GM21423 (cell line): ENCODE measurements around the gene FUT9.

Experiments
- ATAC-seq: cut with Tn5 transposase; IDR thresholded peaks from one replicate; pipeline ENCODE4 v1.9.1; 2021; ENCODE audit warnings: mild to moderate bottlenecking, moderate library complexity; ENCODE audit not compliant: unreplicated experiment

The FUT9 gene

DNA sequence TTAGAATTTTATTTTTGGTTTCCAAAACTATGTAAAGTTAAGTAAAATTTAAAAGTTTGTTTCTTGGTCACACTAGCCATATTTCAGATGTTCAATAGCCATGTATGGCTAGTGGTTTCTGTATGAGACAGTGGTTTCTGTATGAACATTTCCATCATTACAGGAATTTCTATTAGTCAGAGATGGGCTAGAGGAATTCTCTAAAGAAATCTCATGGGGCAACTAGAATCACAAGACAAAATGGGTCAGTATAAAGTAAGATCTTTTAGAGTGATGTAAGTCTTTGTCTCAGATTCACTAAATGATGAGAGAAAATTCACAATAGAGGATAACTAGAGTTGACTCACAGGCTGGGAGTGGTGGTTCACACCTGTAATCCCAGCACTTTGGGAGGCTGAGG, 149.0 kb downstream of the FUT9 start:
- ATAC-seq = no peak

DNA sequence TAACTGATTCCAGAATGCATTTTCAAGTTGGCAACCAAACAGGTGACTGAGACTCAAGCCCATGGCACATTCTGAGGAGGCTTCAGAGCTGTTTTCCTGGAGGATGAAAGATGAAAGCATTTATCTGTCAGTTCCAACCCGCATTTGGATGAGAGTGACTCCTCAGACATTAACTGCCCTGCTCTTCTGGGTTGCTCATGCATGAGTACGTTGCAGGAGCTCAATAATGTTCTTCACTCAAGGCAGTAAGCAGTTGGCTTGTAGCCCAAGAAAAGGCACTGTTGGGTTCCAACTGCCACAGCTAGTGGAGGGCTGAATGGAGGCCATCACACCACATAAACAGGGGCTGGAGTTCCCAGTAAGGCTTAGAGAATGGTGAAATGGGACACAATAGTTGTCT, 155.3 kb downstream of the FUT9 start:
- ATAC-seq = no peak

DNA sequence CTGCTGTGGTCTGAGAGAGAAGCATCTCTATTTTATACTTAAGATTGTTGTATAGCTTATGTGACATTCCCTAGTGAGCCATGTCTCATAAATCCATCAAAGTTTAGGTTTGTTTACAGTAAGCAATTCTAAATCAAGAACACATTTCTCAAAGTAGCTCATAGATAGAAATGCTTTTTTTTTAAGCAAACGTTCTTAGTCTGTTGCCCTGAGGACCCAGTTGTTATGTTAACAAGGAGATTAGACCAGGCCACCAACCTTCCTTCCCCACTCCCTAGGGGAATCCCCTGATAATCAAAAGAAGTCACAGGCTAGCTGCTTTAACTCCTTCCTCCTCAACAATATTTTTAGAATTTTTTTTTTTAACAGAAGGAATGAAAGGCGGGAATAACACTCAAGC, 169.0 kb downstream of the FUT9 start:
- no peak for ATAC-seq

DNA sequence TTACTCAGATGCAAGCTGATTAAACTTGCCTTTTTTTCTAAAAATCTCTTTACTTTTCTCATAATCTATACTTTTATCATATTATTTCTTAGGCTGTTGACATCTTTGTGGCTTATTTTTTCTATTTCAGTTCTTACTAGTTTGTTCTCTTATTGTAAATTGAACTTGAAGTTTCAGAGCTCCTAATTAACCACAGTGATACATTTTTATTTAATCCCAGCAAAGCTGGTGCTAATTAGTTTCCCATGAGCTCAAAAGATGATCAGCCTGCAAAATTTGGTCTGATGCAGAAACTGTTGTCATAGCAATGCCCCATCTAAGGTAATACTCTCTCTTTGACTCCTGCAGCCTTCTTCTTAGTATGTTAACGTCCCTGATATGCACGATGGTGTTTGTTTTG, 170.3 kb downstream of the FUT9 start:
- ATAC-seq = no peak

DNA sequence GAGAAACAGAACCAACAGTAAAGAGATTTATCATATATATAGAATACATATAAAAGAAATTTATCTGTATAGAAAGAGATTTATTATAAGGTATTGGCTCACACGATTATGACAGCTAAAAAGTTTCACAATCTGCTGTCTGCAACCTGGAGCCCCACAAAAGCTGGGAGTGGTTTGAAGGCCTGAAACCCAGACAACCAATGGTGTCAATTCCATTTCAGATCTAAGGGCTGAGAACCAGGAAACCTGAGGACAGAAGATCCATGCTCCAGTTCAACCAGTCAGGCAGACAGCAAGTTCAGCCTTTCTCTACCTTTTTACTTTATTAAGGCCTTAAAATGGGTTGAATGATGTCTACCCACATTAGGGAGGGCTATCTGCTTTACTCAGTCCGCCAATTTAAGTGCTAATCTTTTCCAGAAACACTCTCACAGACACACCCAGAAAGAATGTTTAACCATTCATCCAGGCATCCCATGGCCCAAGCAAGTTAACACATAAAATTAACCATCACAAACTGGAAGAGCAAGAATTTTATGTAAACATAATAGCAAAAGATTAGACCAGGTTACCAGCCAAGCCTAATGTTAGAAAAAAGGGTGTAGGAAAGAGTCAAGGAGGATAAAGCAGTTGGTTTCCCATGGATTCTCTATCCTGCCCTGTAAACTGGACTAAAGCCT, 170.9 kb downstream of the FUT9 start:
- no peak for ATAC-seq

DNA sequence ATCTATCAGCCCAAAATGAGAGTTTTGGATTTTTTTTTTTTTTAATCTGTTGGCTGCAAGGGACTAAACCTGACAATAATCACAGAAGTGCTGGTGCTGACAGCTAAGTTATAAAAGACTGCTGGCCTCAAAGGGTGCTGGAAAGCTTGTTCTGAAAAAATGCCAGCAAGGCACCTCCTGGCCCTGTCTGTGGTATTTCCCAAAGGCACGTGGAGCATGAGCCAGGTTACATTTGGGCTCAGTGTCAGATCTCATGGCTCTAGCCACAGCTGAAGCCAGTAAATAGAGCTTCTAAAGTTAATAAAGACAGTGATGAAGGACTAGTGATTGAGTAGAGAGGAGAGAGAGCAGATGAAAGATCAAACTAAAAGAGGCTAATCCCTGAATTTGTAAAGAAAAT, 178.9 kb downstream of the FUT9 start:
- ATAC-seq = no peak

DNA sequence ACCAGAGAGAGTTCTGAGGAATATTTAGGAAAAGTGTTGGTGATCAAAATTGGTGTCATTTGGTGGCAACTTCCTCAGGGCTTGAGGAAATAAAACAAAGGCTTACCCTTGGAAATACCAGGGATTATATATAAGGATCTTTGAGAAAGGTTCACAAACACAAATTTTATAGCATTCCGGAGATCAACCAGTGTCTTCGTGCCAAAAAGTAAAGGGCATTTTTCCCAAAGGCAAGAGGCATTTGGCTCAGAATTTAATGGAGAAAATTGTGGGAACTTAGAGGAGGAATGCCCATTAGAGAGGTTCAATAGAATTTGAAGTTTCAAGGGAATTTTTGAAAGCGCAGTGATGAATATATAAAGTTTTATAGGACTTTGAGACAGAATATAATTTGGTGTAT, 179.5 kb downstream of the FUT9 start:
- no peak for ATAC-seq

DNA sequence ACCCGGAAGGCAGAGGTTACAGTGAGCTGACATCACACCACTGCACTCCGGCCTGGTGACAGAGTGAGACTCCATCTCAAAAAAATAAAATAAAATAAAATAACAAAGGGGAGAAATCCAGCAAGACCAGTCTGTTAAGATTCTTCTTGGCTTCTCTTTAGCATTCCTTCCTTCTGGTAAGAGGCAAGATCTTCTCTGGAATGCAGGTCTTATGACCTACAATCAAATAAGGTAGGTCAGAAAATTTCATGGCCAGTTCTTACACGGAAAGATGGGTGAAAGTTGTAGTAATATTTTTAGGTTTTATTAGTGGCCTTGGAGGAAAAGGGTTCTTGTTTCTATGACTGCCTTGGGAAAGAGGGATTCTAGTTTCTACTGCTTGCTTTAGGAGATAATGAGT, 180.9 kb downstream of the FUT9 start:
- ATAC-seq = no peak

DNA sequence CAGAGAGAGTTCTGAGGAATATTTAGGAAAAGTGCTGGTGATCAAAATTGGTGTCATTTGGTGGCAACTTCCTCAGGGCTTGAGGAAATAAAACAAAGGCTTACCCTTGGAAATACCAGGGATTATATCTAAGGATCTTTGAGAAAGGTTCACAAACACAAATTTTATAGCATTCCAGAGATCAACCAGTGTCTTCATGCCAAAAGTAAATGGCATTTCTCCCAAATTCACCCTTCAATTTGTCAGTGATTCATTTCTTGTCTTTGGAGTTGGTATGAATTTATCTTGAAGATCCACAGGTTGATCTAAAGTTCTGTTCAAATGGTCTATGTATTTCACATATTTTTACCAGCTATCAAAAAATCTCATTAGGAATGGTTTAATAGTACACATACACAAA, 181.5 kb downstream of the FUT9 start:
- ATAC-seq = no peak

DNA sequence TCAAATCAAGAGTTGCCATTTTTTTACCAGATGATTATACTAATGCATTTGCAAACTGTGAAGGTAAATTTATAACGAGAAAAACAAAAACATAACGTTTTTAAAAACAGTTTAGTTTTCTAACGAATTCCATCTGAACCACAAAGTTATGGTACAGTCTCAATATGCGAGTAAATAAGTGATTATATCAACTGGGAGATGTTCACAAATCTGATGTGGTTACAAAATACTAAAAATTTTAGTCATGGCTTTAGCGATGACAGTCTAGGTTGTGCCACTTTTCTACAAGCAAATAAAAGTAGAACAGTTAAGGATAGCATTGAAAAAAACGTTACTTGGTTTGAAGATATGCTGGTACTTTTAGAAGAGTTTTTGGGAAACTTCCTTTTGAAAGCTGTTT, 186.8 kb downstream of the FUT9 start:
- ATAC-seq = no peak

DNA sequence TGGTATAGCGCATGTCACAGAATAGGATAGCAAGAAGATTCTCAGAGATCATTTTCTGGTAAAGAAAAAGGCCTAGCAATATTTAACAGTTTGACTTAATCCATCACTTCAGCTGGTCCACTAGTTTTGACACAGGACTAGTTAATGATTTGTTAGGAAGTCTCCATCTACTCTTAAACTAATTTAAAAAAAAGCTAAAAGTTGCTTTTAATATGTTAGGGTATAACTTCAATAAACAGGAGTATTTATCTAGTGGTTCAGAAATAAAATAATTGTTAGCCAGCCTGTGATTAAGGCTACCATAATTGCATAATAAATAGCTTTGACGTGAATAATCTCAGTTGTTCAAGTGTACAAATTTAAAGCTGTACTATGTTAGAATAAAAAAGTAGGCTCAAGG, 195.6 kb downstream of the FUT9 start:
- no peak for ATAC-seq

DNA sequence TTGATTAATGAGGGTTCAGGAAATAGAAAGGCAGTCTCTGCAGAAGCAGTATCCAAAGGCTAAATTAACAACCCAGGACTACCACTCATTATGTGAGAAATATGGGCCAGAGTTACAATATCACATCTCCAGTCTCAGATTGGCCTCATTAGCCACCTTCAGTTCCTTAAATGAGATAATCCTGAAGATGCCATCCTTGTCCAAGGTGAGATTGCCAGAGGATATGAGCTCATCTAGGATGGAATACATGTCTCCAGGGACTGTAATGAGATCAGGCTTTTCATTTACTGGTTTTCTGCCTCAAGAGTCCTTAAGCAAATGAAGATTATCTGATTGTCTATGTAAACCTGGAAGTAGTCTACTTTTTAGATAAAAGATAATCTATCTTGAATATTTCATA, 196.3 kb downstream of the FUT9 start:
- no peak for ATAC-seq

DNA sequence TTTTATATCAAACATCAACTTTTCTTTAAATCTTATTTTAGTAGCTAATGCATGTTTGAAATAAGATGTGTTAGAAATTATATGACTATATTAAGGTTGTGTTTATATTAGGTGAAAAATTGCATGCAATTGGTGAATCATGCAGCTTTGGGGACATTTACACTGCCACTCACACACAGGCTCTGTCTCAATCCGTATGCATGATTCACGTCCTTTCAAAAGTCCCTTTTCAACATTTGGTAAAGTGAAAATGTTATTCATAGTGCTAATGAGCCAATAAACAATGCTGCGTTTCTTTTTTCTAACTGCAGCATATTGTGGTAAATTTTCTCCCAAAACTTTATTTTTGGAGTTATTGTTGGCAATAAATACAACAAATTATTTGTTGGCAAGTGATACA, 198.0 kb downstream of the FUT9 start:
- no peak for ATAC-seq

DNA sequence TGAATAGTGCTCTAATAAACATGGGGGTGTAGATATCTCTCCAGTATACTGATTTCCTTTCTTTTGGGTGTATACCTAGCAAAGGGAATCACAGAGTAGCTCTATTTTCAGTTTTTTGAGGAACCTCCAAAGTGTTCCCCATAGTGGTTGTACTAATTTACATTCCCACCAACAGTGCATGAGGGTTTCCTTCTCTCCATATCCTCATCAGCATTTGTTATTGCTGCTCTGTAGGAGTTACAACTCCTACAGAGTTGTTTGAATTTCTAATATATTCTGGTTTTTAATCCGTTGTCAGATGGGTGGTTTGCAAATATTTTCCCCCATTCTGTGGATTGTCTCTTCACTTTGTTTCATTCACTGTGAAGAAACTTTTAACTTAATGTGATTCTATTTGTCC, 207.9 kb downstream of the FUT9 start:
- no peak for ATAC-seq

DNA sequence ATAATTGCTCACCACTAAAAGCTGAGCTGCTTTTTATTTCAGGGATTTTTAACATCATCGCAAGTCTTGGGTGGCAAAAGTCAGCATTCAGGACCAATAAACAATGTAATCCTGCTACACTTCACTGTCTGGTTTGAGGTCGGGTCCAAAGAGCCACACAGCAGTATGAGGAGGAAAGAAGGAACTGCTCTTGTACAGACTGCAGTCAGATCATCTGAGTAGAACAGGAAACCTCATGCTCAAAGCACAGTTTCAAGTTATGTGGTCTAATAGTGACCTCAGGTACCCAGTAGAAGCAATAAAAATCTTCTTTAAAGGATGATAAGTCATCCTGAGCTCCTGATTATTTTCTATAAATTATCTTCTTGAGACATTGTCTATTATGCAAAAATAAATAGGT, 211.4 kb downstream of the FUT9 start:
- ATAC-seq = no peak

DNA sequence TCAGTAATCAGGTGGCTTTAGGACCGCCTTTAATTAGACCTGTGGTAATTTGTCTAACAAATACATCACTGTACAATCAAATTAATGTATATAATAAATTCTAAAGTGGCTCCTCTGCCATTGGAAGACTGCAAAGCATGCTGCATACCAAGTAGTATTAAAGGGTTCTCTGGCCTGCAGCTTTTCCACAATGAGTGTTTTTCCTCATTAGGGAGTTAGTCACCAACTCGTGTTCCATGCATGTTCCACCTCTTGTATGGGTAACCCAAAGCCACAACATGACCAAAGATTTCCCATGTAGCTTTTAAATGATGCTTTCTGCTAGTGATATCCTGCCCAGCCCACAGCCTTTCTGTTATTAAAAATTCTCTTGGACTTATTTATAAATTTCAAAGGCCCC, 218.7 kb downstream of the FUT9 start:
- no peak for ATAC-seq

DNA sequence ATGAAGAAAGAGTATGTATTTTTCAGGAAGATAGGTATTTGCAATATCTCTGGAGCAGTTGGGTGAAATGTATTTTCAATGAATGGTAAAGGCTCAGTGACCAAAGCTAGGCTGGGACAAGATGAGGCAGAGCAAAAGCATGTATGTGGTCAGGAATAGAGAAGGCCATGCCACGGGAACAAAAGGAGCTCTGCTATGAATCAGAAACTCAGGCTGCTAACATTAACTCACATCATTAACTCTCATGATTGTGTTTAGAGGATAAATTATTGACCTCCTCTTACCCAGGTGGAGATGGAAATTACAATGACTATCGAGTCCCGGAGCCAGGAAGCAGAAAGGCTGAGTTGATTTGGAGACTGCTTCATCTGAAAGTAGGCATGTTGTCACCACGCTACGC, 220.2 kb downstream of the FUT9 start:
- no peak for ATAC-seq

DNA sequence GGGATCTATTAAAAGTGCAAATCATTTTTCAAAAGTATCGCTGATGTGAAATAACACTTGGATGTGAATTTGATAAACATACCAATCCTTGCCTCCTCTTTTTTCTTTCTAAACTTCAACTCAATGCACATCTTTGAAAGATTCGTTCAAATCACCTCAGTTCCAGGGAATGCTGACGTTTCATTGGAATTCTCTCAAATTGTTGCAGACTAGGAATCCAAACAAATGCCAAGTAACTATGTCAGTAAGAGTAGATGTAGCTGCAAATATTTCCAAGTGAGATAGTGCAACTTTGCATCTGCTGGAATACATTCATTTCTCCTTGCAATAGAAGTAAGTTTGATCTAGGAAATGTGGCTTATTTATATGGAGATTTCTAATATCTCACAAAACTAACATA, 220.7 kb downstream of the FUT9 start:
- no peak for ATAC-seq

DNA sequence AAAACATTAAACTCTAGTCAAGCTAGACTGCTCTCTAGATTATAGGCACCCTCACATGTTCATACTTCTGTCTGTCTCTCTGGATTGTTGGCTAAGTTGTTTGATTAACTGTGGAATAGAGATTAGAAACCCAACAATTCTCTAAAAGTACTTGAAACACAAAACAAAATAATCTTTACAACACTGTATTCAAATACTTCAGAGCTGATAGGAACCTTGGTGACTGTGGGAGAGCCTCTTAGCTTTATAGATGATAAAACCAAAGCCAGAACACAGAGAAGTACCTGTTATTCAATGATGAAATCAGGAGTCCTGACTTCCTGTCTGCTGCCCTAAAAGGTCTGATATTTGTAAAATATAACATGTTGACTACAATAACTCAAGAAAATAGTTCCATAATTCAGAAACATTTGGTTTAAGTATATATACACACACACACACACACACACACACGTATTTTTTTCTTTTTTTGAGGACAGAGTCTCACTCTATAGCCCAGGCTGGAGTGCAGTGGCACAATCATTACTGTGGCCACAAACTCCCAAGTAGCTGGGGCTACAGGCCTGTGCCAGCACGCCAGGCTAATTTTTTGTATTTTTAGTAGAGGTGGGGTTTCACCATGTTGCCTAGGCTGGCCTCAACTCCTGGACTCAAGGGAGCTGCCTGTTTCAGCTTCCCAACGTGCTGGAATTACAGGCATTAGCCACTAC, 222.0 kb downstream of the FUT9 start:
- ATAC-seq = no peak

DNA sequence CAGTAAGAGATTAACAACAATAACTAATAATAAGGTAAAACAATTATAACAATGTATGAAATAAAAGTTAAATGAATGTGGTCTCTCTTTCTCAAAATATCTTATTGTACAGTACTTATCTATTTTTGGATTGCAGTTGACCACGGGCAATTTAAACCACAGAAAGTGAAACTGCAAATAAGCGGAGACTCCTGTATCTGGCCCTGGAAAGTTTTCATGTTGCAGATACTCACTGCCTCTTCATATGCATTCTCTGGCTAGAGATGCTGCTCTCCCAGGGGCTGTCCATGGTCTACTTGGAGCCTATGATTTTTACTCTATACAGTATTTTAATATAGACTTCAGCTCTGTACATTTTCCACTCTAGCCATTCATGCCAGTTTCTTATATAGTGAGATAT, 230.8 kb downstream of the FUT9 start:
- no peak for ATAC-seq

DNA sequence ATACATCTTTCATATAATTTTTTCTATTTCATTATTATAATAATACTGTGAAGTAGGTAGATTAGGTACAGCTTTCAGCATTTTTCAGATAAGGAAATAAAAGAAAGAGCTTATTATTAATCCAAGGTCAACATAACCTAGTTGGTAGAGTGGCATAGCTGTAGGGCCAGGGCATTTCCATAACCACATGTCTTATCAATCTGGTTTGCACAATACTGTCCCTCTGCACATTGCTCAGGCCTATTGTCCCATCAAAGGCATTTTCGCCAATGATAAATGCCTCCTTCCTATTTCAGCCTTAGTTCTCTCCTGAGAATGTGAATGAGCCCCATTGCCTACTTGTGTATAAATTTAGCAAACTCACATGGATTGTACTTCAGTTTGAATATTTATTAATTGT, 234.0 kb downstream of the FUT9 start:
- ATAC-seq = no peak

DNA sequence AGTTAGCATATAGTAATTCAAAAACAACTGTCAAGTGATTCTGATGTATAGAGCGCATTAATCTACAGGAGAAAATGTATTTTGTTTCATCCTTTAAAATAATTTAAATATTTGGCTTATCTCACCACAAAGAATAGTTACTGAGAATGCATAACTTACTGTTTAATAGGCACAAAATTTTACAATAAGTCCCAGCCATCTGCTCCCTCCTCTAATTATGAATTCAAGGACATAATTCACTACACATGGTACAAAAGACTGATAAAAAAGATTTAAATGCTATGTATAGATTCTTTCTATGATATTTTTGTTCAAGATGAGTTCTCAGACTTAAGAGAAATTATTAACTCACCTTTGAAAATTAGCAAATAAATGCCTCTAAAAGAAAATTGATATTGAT, 242.0 kb downstream of the FUT9 start:
- ATAC-seq = no peak
